Smooth muscle cell of the brain vasculature (primary cell): ENCODE data around the gene AKT1S1.
"Not testable (repeated sequence)": the region's sequence is repeated elsewhere in the genome, so short reads cannot be mapped to it uniquely, and the experiment has no call there.

Source experiments
- DNase-seq: peaks from one replicate; pipeline ENCODE4 v3.0.0-alpha.2; 2012; ENCODE audit warnings: low read depth, low spot score

The AKT1S1 gene

GRCh38 chr19:49877020-49877878 is at the start of gene AKT1S1, which contains the start of gene TBC1D17:
TSS of gene AKT1S1 (minus strand) at chr19:49877355. CDS start at chr19:49873295, 4,060 bp downstream.
TSS of gene TBC1D17 (plus strand) at chr19:49877702. CDS start at chr19:49877724, 22 bp downstream.
- DNase-seq: peak; percentile 99

GRCh38 chr19:49926515-49926914 is 49.4 kb upstream of the AKT1S1 start:
- DNase-seq: no peak

GRCh38 chr19:49925486-49925885 is 48.3 kb upstream of the AKT1S1 start:
- no peak for DNase-seq

GRCh38 chr19:49924881-49925210 is 47.7 kb upstream of the AKT1S1 start:
- not testable (repeated sequence) for DNase-seq

GRCh38 chr19:49924004-49924880 is 47.1 kb upstream of the AKT1S1 start:
- no peak for DNase-seq

- no peak for DNase-seq
Measured at GRCh38 chr19:49923055-49924003, 46.2 kb upstream of the AKT1S1 start.

GRCh38 chr19:49921871-49922795 is 45.0 kb upstream of the AKT1S1 start:
- no peak for DNase-seq

GRCh38 chr19:49920624-49921363 is 43.6 kb upstream of the AKT1S1 start:
- no peak for DNase-seq

- DNase-seq: no peak
Measured at GRCh38 chr19:49918089-49918488, 40.9 kb upstream of the AKT1S1 start.

GRCh38 chr19:49916839-49917733 is 39.9 kb upstream of the AKT1S1 start:
- no peak for DNase-seq

GRCh38 chr19:49915271-49915670 is 38.1 kb upstream of the AKT1S1 start:
- no peak for DNase-seq

- DNase-seq: no peak
Measured at GRCh38 chr19:49913720-49914119, 36.6 kb upstream of the AKT1S1 start.

GRCh38 chr19:49912965-49913685 is 36.0 kb upstream of the AKT1S1 start:
- no peak for DNase-seq

- no peak for DNase-seq
Measured at GRCh38 chr19:49911381-49912145, 34.4 kb upstream of the AKT1S1 start.

GRCh38 chr19:49910179-49910578 is 33.0 kb upstream of the AKT1S1 start:
- no peak for DNase-seq

GRCh38 chr19:49908480-49909420 is 31.6 kb upstream of the AKT1S1 start:
- no peak for DNase-seq
